Activated T-helper 17 cell treated with anti-CD3 and anti-CD28 coated beads, Interleukin-2, amount 50 U/mL, for 72 hours (primary cell): ENCODE data around the gene CLRN1. TPM values are rescaled to one million over a fixed set of nuclear protein-coding genes. Genes with fewer than 3 reads are reported as not detected.
"Not testable (repeated sequence)": the region's sequence is repeated elsewhere in the genome, so short reads cannot be mapped to it uniquely, and the experiment has no call there.

Experiments
- ATAC-seq: fragments of 150-1000 bp; cut with Tn5 transposase; replicated peaks from 2 replicates; pipeline ENCODE4 v1.10.0; 2021; ENCODE audit warnings: mild to moderate bottlenecking, moderate library complexity
- H3K27ac Mint-ChIP-seq: one replicate; pipeline ENCODE4 v1.8.0; 2022; ENCODE audit warnings: mixed read lengths
- H3K27me3 Mint-ChIP-seq: one replicate; pipeline ENCODE4 v1.8.0; 2022; ENCODE audit warnings: mixed read lengths
- H3K36me3 Mint-ChIP-seq: one replicate; pipeline ENCODE4 v1.8.0; 2022; ENCODE audit warnings: low read depth, mild to moderate bottlenecking, mixed read lengths
- H3K4me1 Mint-ChIP-seq: one replicate; pipeline ENCODE4 v1.8.0; 2022; ENCODE audit warnings: mixed read lengths
- H3K4me3 Mint-ChIP-seq: one replicate; pipeline ENCODE4 v1.8.0; 2022; ENCODE audit warnings: mild to moderate bottlenecking, mixed read lengths
- H3K9me3 Mint-ChIP-seq: one replicate; pipeline ENCODE4 v1.8.0; 2022; ENCODE audit warnings: mixed read lengths
- total RNA-seq, 2 donors: library from RNA; stranded (reverse); gene quantifications; one replicate each; pipeline ENCODE4 v1.2.3, GENCODE V29; 2022

Gene CLRN1
- total RNA-seq, 2 donors from 2014 or later = not detected

DNA sequence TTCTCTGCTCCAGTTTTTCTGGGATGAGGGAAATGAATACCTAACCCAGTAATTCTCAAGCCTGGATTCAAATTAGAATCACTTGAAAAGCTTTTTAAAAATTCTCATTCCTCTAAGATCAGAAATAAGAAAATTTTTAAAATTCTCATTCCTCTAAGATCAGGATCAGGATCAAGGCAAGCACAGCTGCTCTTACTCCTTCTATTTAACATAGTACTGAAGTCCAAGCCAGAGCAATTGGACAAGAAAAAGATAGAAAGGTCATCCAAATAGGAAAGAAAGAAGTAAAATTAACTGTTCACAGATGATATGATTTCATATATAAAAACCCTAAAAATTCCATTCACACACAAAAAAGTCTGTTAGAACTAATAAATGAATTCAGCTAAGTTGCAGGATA is 24.2 kb upstream of the CLRN1 start:
- no peak for ATAC-seq
- H3K9me3 Mint-ChIP-seq = peaks cover 3% of the 10 kb centered on the region
- H3K4me1 Mint-ChIP-seq = no peaks in the 10 kb centered on the region
- no peak overlapping the region for H3K4me3 Mint-ChIP-seq
- H3K27ac Mint-ChIP-seq = no peak overlapping the region
- peaks cover 30% of the 10 kb centered on the region for H3K27me3 Mint-ChIP-seq
- H3K36me3 Mint-ChIP-seq = no peaks in the 10 kb centered on the region

DNA sequence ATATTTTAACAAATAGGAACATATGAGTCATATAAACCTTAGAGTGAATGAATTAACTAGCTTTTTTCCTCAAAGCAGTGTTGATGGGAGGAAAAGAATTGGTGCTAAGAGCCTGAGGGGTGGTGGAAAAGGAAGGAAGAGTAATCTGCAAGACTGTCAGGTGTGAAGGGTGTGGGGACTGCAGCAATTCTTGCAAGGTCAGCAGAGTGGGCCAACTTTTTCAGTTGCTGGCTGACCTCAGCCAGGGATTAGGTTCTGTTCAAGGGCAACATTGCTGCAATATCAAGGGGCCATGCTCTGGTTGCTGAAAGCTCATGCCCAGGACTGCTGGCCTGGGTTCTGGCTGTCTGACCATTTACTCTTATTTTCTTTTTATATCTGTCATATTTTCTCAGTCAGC is 23.0 kb upstream of the CLRN1 start:
- Mint-ChIP-seq H3K36me3 (no peaks in the 10 kb centered on the region), H3K9me3 (peaks cover 3% of the 10 kb centered on the region), H3K4me1 (no peaks in the 10 kb centered on the region), H3K4me3 (no peak overlapping the region), H3K27me3 (peaks cover 27% of the 10 kb centered on the region), H3K27ac (no peak overlapping the region)
- ATAC-seq = no peak

DNA sequence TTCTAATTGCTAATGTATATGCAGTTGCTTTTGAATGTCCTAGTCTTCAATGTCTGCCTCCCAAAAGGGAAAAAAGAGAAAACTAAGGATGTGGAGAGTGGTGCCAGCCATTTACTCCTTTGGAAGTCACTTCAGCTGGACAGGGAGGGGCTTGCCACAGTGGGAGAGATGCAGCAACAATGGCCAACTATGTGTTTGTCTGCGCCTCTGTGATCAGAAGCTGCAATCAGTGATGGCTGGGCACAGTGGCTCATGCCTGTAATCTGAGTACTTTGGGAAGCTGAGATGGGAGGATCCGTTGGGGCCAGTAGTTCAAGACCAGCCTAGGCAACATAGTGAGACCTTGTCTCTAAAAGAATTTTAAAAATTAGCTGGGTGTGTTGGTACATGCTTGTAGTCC is 16.7 kb upstream of the CLRN1 start:
- Mint-ChIP-seq H3K4me3 (no peak overlapping the region), H3K4me1 (no peaks in the 10 kb centered on the region), H3K36me3 (no peaks in the 10 kb centered on the region), H3K9me3 (peaks cover 4% of the 10 kb centered on the region), H3K27me3 (peaks cover 21% of the 10 kb centered on the region), H3K27ac (no peak overlapping the region)
- ATAC-seq = no peak

DNA sequence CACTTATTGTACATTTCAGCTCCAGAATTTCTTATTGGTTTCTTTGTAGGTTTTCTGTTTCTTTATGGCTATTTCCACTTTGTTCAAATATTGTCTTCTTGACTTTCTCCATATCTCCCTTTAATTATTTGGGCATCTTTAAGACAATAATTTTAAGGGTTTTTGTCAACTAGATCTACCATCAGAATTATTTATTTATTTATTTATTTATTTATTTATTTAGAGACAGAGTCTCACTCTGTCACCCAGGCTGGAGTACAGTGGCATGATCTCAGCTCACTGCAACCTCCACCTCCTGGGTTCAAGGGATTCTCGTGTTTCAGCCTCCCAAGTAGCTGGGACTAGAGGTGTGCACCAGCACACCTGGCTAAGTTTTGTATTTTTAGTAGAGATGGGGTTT is 15.9 kb upstream of the CLRN1 start:
- H3K4me3 Mint-ChIP-seq, H3K27ac Mint-ChIP-seq, H3K36me3 Mint-ChIP-seq, H3K9me3 Mint-ChIP-seq, H3K4me1 Mint-ChIP-seq, ATAC-seq: not testable (repeated sequence)
- H3K27me3 Mint-ChIP-seq = peaks cover 26% of the 10 kb centered on the region

DNA sequence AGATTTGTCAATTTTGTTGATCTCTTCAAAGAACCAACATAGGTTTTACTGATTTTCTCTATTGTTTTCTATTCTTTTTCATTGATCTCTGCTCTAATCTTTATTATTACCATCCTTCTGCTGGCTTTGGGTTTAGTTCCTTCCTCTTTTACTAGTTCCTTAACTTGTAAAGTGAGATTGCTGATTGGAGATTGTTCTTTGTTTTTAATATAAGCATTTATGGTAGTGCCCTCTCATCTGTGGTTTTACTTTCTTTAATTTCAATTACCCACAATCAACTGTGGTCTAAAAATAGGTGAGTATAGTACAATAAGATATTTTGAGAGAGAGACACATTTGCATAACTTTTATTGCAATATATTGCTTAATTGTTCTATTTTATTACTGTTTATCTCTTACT is 13.2 kb upstream of the CLRN1 start:
- no peak for ATAC-seq
- H3K4me3 Mint-ChIP-seq = no peak overlapping the region
- H3K9me3 Mint-ChIP-seq = peaks cover 4% of the 10 kb centered on the region
- no peaks in the 10 kb centered on the region for H3K4me1 Mint-ChIP-seq
- H3K27me3 Mint-ChIP-seq = peaks cover 17% of the 10 kb centered on the region
- H3K36me3 Mint-ChIP-seq = no peaks in the 10 kb centered on the region
- no peak overlapping the region for H3K27ac Mint-ChIP-seq

DNA sequence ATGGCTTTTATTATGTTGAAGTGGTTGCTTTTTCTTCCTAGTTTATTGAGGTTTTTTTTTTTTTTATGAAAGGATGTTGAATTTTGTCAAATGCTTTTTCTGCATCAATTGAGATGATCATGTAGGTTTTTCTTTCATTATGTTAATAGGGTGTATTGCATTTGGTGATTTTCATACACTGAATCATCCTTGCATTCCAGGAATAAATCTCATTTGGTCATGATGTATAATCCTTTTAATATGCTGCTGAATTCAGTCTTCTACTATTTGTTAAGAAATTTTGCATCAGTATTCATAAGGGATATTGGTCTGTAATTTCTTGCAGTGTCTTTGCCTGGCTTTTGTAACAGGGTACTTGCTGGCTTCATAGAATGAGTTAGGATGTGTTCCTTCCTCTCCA is 11.5 kb upstream of the CLRN1 start:
- Mint-ChIP-seq H3K4me3 (no peak overlapping the region), H3K27me3 (peaks cover 16% of the 10 kb centered on the region), H3K9me3 (peaks cover 4% of the 10 kb centered on the region), H3K4me1 (no peaks in the 10 kb centered on the region), H3K36me3 (no peaks in the 10 kb centered on the region), H3K27ac (no peak overlapping the region)
- ATAC-seq = no peak

DNA sequence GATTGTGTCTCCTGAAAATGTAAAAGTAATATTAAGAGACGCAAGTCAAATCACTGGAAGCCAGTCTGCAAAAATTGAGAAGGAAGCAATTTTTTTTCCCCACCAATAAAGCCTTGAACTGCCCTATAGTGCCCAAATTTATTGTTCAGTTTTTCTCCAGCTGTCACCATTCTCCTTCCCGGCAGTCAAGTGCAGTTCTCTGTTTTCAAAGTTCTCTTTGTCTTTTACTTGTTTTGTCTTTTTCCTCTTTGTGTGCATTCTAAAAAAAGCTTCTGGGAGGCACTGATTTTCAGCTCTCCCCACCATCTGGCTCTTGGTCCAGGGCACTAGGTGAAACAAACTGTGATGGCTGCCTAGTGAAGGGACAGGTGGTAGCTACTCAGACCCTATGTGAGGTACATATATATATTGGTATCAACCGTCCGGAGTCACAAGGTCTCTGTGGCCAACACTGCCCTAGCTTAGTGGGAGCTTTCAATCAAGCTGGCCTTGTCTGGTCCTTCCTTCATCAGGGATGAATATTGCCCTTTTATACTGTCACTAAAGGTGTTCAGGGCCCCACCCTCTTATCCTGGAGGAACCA is 6.1 kb upstream of the CLRN1 start:
- no peak for ATAC-seq
- H3K36me3 Mint-ChIP-seq = no peaks in the 10 kb centered on the region
- H3K27ac Mint-ChIP-seq = no peak overlapping the region
- H3K4me3 Mint-ChIP-seq = no peak overlapping the region
- H3K4me1 Mint-ChIP-seq = no peaks in the 10 kb centered on the region
- H3K9me3 Mint-ChIP-seq = no peaks in the 10 kb centered on the region
- peaks cover 17% of the 10 kb centered on the region for H3K27me3 Mint-ChIP-seq

DNA sequence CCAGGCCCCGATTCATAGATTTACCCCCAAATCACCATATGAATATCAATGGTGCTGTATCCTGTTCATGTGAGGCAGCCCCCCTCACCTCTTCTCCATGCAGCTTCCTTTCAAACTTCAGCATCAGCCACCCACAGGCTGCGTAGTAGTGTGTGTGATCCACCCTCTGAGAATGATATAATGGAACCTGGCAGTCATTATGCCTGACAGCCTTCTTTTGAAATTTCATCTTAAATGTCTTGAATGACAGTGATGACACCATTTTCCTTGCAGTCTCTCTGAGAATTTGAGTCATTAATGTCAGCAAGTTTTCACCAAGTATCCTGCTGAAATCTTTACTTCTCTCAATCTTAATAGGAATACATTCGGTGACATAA is 3.5 kb upstream of the CLRN1 start:
- Mint-ChIP-seq H3K4me3 (no peak overlapping the region), H3K4me1 (no peaks in the 10 kb centered on the region), H3K27ac (no peak overlapping the region), H3K36me3 (no peaks in the 10 kb centered on the region), H3K9me3 (no peaks in the 10 kb centered on the region), H3K27me3 (peaks cover 17% of the 10 kb centered on the region)
- ATAC-seq = peak; percentile 61

DNA sequence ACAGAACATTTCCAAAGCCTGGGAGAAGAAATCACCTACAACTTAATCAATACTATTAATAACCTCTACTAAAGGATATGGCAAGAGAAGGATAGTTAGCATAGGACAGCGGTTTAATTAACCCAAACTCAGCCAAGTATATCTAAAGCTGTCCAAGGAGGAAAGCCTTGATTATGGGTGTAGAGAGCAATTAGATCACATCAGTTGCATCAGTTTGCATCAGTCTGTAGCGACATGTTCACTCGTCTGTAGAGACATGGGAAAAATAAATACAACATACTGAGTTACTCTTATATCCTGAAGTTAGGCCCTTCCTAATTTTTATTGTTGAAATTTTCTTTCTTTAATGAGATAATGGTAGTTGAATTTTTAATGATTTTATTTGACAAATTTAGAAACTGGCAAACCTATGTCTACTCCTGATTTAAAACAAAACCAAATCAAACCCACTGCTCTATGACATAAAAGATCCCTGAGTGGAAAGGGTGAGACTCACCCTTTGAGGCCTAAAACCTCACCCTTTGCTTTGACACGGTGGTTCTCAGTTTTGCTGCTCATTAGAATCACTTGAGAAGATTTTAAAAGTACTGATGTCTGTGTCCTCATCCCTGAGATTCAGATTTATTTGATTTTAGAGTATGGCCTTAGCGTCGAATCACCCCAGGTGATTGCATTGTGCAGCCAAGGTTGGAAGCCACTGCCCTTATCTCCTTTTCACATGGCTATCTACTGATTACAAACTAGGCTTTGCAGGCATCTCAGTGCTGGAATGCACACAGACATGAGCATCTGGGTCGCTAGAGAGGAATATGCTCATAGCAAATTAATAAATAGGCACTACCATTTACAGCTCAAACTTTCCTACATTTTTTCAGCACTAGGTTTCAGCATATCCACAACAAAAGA is 2.8 kb upstream of the CLRN1 start:
- no peak overlapping the region for H3K27ac Mint-ChIP-seq
- H3K36me3 Mint-ChIP-seq = no peaks in the 10 kb centered on the region
- H3K4me1 Mint-ChIP-seq = no peaks in the 10 kb centered on the region
- H3K4me3 Mint-ChIP-seq = no peak overlapping the region
- no peaks in the 10 kb centered on the region for H3K9me3 Mint-ChIP-seq
- peaks cover 17% of the 10 kb centered on the region for H3K27me3 Mint-ChIP-seq
- ATAC-seq = peak; percentile 57

DNA sequence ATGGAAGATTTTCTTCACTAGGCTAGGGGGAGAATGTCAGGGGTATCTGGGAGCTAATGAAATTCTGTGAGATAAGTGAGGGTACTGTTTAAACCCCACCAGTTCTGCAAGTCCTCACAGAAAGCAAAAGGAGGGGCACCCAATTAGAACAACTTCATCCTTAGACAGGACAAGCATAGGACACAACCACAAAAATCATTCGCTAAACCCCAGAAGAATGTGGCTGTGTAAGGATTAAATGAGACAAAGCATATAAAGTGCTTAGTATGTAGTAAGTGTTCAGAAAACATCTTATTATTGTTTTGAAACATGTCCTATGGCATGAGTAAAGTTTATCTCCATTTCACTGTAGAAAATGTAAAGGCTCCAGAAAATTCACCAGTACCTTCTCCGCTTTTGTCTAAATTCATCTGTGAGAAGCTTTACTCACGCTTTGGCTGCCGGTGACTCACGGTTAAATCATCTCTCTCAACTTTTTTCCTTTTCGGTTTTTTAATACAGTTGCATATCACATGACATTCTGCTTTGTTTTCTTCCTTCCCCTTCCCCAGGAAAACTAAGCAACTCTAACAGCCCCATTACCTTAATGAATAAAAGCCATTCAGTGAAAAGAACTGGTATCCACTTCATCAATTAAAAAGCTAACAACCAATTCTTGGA is 1.7 kb downstream of the CLRN1 start:
- Mint-ChIP-seq H3K4me1 (no peaks in the 10 kb centered on the region), H3K36me3 (no peaks in the 10 kb centered on the region), H3K27ac (no peak overlapping the region), H3K9me3 (no peaks in the 10 kb centered on the region), H3K27me3 (peaks cover 10% of the 10 kb centered on the region), H3K4me3 (no peak overlapping the region)
- no peak for ATAC-seq

DNA sequence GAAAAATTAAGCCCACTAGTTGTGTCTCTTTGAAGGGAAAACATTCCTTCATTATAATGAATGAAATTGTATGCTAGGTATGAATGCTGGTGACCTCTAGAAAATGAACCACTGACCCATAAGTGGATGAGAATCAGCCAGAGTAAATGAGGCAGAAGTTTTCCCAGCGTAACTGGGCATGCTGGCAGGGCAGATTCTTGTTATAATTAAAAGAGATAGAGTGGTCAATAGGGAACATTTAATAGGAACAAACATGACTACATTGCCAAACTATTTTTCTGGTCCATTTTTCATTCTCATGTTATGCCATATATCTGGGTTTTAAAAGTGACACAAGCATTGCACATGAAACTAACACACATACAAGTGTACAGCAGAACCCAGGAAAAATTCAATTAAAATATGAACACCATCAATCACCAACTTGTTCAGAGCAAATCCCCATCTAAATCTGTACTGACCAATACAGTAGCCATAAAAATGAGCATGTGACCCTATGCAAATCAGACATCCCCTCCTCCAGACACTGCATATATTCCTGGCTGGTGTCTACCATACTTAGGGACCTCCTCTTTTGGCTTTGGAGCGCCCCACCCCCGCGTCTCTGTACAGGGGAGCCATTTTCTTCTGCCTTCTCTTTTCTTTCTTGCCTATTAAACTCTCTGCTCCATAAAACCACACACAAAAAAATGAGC is 4.0 kb downstream of the CLRN1 start:
- no peaks in the 10 kb centered on the region for H3K36me3 Mint-ChIP-seq
- no peaks in the 10 kb centered on the region for H3K4me1 Mint-ChIP-seq
- no peak overlapping the region for H3K27ac Mint-ChIP-seq
- no peak overlapping the region for H3K4me3 Mint-ChIP-seq
- peaks cover 13% of the 10 kb centered on the region for H3K27me3 Mint-ChIP-seq
- ATAC-seq = no peak
- H3K9me3 Mint-ChIP-seq = no peaks in the 10 kb centered on the region

DNA sequence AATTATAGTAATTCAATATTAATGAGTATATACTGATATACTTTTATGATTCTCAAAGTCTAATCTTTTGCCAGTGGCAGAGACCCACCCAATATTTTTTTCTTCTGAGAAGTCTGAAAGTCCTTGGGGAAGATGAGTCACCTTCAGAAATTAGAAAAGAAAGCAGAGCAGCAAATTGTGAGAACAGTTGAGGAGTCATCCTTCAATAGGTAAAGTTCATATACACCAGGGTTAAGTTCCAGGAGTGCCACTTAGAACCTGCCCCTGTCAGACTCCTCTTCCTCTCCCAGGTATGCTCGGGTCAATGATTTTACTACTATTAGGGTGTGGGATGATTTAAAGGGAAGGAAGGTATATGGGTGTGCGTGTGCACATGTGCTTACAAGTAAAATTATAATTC is 7.1 kb downstream of the CLRN1 start:
- no peak for ATAC-seq
- Mint-ChIP-seq H3K4me1 (no peaks in the 10 kb centered on the region), H3K9me3 (no peaks in the 10 kb centered on the region), H3K36me3 (no peaks in the 10 kb centered on the region), H3K27ac (no peak overlapping the region), H3K27me3 (peaks cover 24% of the 10 kb centered on the region), H3K4me3 (no peak overlapping the region)

DNA sequence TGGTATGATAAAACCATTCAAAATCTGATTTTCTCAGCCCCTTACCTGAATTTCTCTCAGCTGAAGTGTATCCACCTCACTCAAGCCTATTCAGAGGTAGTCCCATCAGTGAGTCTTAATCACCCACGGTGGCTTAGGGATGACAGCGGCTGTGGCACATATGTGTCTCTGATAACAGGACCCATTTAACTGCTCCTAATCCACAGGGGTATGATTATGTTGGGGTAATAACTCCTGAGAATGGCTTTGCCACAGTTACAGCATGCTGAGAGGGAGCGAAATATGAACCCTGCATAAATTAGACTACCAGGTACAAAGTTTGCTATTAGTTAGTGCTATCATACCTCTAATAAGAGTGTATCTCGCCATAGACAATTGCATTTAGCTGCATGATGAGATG is 10.6 kb downstream of the CLRN1 start:
- no peaks in the 10 kb centered on the region for H3K4me1 Mint-ChIP-seq
- ATAC-seq = no peak
- no peaks in the 10 kb centered on the region for H3K36me3 Mint-ChIP-seq
- H3K4me3 Mint-ChIP-seq = no peak overlapping the region
- no peak overlapping the region for H3K27ac Mint-ChIP-seq
- H3K9me3 Mint-ChIP-seq = no peaks in the 10 kb centered on the region
- peaks cover 37% of the 10 kb centered on the region for H3K27me3 Mint-ChIP-seq

DNA sequence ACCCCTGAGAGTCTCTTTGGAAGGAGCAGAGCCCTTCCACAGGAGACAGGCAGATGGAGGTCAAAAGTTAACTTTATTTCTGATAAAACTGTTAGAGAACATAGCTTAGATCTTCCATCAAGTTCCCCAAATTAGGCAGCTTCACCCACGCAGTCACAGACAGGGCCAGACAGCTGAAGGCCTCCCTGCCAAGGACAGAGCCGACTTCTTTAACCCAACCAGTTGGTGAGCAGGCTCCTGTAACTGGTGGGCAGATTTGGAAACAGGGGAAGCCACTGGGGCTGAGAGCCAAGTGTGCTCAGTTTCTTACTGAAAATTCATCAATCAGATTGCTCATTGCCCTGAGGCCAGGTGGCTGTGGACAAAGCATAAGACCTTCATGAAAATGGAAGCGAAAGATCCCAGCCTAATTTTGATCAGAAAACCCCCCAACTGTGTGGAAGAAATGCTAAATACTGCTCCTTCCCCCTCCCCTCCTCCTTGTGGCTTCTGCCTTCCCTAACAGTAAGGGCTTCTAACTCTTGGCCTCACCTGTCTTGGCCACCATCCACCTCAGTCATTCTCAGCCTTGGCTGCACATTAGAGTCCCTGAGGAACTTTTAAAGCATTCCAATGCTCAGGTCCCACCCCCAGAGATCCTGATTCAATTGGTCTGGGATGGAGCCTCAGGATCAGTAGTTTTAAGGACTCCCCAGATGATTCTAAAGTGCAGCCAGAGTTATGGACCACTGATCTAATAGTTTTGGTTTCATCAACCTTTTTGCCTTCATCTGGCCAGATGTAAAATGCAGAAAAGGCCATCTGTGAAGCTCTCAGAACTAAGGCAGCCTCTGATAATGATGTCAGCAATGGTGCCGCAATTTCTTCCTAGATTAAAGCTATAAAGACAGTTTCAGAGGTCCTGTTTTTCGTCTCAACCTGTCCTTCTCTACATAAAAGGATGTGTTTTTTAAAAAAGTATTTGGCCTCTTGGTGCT is 11.5 kb downstream of the CLRN1 start:
- Mint-ChIP-seq H3K27me3 (peaks cover 37% of the 10 kb centered on the region), H3K36me3 (no peaks in the 10 kb centered on the region), H3K27ac (no peak overlapping the region), H3K4me1 (no peaks in the 10 kb centered on the region), H3K4me3 (no peak overlapping the region), H3K9me3 (no peaks in the 10 kb centered on the region)
- no peak for ATAC-seq
